Urothelium cell line (cell line): ENCODE data around the gene GRAMD1B.
A peak's percentile ranks its signal among the peaks of the same experiment; 100 is the strongest.

Experiments used
- DNase-seq: peaks from one replicate; pipeline ENCODE4 v3.0.0; 2011; ENCODE audit warnings: low spot score, mixed read lengths
- FAIRE-seq: peaks from 2 replicates; lab custom pipeline; 2011; peaks lifted over from hg19 to GRCh38; lab: Jason Lieb, UNC

The GRAMD1B gene

DNA sequence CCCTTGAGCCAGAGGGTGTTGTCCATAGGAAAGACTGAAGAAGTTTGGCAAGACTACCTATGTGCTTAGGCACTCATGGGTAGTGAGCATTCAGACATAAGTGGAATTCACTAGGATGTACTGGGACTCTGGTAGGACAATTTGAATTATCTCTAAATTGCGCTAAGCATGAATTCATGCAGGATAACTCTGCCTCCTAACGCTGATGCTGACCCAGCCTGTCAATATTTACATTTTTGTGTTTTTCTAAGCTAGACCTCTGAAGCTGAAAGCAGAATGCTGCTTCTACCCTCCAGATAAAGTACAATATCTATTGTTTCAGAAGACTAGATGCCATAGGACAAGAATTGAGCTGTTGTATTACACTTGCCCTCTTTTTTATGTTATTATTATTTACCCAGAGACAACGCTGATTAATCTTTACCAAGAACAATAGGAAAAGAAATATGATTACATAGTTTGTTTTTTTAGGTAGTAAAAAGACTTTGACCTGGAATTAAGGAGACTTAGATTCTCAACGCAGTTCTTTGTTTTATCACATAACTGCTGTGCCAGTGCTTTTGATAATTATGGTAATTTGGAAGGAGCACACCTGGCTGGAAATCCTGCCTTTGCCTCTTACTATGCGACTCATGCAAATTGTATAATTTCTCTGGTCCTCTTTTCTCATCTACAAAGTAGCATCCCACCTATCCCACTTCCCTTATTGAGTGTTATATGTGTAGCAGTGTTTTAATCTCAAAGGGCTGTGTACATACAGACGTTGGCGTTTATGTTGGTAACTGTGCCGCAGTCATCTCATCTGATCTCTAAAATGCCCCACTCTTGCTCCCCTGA, 21.2 kb upstream of the GRAMD1B start:
- no peak for DNase-seq
- no peak for FAIRE-seq

DNA sequence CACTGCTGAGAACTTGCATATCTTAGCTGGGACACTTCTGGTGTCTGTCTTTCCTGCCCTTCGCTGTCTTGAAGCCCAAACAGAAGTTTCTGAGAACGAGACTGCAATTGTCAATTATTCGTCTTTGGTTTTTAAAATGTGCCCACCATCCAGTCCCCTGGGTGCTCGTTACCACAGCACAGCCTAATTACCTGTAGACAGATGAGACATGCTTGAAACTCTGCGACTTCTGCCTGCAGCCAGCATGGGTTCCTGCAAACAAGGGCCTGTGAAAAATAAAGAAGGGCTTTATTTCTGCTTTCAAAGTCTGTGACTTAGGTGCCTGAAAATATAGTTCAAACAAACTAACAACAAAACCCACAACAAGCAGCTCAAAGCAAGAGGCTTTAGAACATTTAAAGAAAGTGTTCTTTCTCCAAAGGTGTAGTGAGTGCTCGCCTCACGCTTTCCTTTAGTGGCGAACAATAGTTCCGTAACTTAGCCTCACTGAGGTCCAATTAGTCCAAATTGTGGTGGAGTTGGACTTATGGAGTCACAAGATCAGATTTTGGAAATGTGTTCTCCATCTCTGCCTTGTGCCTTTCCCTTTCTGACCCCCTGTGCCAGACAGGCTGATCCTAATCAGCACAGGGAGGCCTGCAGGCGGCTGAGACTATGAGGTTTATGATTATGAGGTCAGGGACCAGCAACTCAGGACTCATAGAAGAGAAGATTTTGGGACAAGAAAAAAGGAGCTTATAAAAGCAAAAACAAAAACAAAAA, 20.4 kb upstream of the GRAMD1B start:
- DNase-seq (no peak), FAIRE-seq (no peak)

DNA sequence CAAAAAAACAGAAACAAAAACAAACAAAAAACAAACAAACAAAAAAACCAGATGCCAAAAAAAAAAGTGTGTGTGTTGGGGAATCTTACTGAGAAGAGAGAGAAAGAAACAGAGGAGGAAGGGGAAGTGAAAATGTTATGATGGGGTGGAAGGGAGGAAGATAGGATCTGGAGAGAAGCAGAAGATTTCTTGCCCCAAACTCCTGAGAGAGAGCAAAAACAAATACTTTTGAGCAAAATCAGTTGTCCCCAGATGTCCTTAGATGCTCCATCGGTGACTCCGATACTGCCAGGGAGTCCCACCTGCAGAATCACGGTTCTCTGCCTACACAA, 19.9 kb upstream of the GRAMD1B start:
- no peak for FAIRE-seq
- DNase-seq: no peak

DNA sequence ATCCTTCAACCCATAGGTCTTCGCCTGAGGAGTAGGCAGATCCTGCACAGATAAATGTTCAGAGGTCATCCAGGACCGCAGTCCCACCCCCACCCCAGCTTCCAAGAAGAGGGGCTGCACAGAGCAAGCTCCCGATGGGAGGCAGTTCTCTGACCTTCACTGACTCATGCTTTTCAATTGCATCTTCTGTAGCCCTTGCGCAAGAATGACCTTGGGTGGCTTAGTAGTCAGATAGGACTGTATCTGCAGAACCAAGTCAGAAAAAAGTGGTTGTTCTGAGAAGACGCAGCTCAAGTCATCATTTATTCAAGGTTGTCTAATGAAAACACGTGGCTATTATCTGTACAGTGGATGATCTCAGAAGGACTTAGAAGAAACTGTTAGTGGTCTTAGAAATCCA, 16.4 kb upstream of the GRAMD1B start:
- FAIRE-seq (no peak), DNase-seq (no peak)

DNA sequence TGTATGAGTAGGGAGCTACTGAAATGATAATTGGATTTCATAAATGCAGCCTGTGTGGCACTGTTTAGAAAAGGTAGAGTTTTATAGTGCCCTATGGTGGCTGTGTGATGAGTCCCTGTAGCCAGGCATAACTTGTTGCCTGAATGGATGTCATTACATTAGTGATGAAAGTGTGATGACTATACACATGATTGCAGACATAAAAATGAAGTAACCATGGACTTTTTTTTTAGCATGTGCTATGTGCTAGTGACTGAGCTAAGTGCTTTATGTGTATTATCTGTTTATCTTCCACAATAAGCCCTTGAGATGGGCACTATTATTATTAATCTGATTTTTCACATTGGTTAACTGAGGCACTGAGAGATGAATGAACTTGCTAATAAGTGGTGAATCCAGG, 13.5 kb upstream of the GRAMD1B start:
- FAIRE-seq: no peak
- no peak for DNase-seq

DNA sequence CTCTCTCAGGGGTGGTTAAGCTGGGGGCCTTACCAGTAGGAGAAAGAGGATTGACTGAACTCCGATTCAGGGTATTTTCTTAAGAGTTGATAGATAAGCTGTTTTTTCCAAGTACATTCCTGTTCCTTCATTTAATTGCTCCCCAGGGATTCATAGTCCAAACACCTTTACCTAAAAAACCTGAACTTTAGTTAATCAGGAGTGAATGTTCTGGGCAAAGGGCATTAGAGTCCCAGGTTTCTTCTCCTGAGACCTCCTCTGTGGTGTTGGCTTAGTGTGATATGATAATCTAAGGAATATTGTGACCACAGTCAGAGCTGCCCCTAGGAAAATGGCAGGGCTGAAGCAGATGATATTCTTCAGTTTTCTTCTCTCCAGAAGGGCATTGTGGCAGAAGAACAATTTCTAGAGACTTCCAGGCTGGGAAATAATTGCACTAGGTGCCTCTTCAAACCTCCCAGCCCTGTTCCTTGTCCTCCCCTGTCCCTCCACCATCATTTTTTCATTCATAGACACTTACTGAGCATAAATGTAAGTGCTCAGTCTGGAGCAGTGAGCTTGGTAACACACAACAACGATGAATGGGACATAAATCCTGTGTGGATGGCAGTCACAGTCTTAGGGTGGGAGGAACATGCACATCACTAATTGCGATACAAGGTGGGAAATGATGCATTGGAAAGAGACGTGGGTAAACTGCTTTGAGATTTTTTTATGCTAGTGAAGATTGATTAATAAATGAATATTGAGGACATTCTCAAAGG, 11.5 kb upstream of the GRAMD1B start:
- no peak for FAIRE-seq
- no peak for DNase-seq

DNA sequence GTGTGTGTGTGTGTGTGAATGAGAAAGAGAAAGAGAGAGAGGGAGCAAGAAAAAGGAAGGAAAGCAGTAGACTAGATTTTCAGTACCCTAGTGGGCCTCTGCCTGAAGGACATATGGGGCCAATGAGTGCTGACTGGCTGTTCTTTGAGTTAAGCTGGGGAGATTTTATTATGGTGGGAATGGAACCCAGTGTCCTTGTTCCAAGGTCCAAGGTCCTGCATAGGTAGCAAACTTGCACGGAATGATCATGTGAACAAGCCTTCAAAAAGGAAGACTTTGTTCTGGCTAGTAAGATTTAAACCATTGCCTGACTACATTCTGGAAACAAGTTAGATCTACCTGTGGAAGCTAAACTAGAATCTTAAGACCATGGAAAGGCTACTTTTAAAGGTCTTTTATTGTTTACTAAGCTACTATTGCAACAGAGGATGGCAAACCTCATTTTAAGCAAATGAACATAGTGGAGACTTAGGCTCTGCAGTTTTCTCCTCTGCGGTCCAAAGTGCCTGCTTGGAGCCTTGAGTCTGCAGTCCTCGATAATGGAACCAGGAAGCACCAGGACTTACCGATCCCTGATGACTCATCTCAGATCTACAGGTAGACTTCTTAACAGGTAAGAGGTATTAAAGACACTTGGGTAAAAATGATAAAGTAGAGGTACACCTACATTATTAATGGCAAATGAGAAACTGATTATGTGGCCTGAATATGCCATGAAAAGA, 10.2 kb upstream of the GRAMD1B start:
- no peak for FAIRE-seq
- DNase-seq: no peak

DNA sequence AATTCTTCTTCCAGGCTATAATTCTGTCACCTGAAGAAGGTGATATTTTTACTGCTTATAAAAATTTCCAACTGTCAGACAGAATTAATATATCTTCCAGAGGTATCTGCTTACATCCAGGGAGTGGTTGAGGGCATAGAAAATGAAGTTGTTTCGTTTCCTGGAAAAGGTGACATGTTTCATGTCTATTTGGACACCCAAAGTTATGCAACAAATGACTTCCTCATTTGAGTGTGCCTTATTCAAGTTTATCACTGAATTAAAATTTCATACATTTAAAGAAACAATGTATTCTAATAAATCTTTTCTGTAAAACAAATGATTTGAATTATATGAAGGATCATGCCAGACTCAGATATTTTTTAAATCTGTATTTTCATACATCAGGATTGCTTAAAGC, 8.5 kb upstream of the GRAMD1B start:
- DNase-seq (no peak), FAIRE-seq (no peak)

DNA sequence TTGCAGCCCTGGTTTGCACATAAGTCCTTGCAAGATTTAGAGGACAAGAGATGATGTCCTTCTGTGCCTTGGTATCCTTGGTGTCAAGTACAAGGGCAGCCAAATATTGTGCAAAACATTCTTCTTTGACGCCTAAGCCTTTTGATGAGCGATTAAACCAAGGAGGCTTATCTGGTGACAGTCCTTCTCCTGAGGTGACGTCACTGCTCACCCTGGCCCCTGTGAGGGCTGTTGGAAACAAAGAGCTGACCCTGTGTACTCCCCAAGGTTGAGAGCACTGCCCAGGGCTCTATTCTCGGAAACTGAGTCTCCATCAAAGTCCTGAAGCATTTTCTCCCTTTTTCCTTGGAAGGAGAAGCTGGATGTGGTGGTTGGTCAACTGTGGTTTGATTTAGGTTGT, 4.7 kb upstream of the GRAMD1B start:
- FAIRE-seq (no peak), DNase-seq (no peak)

DNA sequence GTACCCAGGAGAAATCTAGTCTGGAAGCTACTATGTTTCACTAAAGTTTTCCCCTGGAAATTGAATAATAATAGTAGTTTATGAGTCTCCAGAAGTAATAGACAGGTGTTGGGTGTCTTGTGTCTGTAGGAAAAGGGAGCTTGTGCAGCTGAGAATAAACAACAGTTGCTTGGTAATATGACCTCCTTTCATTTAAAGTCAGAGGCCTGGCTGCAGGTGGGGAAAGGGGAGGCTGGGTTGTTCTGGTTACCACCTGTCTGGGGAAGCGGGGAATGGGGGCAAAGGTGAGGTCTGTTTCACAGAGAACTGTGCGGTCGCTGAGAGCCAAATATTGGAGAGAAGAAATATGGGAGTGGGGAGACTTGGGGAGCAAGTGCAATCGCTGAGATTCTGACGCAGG, 3.3 kb upstream of the GRAMD1B start:
- no peak for DNase-seq
- no peak for FAIRE-seq

DNA sequence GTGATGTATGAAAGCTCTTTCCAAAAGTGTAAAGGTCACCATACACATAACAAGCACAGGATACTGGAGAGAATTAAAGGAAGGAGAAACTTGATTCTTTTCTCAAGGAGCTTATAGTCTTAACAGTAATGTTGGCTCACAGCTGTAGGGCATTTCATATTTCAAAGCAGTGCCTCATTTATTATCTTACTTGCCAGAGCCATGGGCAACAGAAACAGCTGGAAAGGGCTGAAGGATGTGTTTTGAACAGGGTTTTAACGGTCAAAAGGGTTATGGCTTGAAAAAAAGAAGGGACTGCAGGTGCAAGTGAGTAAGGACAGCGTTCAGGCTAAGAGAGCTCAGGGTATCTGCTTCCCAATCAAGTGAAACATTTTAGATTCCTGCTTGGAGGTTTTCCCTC, 2.7 kb upstream of the GRAMD1B start:
- DNase-seq (no peak), FAIRE-seq (no peak)

DNA sequence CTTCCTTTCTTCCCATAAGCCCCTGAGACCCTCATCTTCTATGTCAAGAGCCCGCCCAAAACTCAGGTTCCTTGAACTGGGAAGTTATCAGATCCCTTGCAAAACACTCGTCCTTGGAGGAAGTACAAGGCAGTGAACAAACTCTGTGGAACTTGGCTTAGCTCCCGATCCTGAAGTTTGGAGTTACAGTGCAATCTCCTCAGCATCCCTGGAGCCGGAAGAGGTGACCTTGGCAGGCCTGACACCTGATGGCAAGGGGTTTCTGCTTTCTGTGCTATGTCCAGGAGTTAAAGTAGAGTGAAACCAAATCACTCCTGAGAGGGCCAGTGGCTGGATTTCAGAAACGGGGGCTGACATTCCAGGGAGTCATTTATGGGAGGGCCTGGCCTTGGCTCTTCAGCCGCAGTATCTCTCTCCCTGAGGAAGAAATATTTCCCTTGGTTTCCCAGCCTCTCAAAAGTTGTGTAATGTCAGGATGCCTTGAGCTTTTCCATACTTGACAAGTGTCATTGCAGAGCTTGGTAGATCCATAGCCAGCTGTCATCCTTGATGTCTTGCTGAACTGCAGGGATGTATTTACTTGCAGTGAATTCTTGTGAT, 1.9 kb upstream of the GRAMD1B start:
- no peak for DNase-seq
- FAIRE-seq: no peak

DNA sequence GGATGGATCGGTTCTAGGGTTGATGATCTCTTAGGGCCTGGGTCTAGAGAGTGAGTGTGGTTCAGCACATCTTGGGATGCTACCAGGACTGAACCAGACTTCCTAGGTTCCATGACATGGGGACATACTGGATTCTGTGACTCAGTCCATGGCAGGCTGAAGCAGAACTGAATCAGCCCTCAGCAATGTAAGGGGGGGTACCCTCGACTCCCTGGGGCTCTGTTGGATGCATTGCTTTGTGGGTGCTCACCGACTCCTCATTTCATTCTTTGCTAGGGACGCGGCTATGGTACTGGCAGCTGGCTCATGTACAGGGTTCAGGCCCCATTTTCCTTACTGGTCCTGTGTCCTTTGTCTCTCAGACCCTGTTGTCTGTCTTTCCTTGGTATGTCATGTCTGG, 733 bp upstream of the GRAMD1B start:
- DNase-seq (no peak), FAIRE-seq (no peak)

DNA sequence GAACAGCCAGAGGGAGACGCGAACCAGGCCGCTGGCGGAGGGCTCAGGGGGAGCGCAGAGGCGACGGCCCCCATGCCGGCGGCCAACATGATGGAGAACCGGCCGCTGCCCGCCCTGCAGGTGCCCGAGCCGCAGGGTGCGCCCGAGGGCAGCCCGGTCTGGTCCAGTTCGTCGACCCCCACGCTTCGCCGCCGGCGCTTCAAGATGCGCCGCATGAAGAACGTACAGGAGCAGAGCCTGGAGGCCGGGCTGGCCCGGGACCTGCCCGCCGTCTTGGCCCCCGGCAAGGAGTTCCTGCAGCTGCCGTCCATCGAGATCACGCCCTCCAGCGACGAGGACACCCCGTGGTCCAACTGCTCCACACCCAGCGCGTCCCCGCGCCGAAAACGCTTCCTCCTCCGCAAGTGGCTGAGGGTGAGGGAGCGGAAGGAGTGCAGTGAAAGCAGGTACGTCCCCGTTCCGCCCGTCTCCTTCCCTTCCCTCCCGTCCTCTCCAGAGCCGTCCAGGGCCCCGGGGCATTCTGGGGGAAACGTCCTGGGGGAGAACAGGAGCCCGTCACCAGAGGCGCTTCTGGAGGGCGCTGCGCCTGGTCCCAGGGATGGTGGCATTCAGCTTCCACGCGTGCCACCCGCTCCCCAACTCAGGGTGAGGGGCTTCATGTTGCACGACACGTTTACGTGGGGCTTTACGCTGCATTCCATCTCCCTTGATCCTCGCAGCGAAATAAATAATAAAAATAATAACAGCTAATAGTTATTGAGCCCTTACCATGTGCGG, 840 bp downstream of the GRAMD1B start:
- FAIRE-seq: peak; percentile 32
- peak; percentile 68 for DNase-seq

DNA sequence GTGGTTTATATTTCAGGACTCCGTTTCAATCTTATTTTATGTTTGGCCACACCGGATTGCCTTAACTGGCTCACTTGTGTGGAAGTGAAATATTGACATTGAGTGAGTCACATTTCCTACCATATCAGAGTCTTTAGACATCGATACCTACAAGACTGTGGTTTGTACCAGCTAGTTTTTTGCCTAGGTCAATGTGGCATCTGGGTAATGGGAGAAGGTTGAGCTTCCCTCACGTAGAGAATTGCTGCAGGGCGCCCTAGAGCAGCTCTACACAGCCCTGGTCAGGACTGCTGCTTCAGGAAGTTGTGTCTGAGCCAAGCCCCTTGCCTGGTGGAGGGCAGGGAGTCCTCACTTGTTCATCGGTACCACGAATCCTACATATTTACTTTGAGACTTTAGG, 1.6 kb downstream of the GRAMD1B start:
- DNase-seq (peak; percentile 19), FAIRE-seq (no peak)

DNA sequence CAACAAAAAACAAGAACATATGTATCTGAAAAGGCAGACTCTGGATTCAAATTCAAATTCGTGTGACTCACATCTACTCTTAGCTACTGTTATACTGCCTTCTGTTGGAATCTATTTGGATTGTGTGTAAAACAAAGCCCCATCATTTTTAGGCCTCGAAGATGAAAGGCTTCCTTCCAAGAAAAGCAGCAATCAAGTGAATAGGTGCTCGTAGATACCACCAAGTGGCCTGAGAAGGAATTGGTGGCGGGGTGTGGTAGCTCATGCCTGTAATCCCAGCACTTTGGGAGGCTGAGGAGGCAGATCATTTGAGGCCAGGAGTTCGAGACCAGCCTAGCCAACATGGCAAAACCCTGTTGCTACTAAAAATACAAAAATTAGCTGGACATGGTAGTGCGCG, 4.2 kb downstream of the GRAMD1B start:
- DNase-seq: peak; percentile 15
- no peak for FAIRE-seq

DNA sequence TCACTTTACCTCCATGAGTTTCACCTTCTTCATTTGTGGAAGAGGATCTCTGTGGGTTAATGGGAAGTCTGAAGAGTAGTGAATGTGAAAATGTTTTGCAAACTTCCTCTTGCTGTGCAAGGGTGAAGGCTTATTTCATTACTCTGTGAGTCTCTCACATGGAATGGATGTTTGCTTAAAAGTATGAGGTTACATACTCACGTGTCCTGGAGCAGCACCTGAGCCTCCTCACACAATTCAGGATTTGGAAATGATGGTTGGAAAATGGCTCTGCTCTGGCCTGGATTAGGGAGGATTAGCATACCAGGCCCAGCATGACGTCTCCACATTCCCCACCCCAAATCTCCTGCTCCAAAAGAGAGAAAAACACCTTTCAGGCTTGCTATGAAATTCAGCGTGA, 4.8 kb downstream of the GRAMD1B start:
- DNase-seq: no peak
- FAIRE-seq: no peak

DNA sequence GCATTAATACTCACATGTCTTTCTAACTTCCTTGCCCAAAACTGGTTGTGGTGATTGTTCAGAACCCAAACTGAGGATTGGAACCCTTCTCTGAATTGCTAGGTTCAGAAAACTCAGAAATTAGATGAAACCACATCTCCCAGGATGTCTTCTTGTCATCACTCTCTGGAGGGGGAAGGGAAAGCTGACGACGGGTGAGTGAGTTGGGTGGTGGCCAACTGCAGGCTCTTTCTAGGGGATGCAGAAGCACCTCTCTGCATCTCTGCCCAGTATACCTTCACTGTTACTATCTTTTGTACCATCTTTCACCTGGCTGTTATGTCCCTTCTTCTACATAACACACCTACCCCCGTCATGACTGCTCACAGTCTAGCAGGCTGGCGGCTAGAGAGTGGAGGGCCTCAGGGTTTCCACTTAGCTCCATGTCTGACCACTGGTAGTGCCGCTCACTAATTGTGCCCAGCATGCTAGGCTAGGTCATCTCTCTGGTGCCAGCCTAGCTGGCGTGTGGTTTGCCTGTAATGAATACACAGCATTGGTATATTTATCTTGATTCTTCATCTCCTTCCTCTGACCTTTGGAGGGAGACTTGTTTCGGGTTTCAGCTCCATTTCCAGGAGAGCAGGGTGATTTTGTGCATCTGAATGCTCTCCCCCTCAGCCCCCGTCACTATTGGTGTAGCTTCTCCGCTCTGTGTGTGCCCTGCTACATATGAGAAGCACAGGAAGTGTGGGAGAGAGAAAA, 7.3 kb downstream of the GRAMD1B start:
- no peak for DNase-seq
- no peak for FAIRE-seq

DNA sequence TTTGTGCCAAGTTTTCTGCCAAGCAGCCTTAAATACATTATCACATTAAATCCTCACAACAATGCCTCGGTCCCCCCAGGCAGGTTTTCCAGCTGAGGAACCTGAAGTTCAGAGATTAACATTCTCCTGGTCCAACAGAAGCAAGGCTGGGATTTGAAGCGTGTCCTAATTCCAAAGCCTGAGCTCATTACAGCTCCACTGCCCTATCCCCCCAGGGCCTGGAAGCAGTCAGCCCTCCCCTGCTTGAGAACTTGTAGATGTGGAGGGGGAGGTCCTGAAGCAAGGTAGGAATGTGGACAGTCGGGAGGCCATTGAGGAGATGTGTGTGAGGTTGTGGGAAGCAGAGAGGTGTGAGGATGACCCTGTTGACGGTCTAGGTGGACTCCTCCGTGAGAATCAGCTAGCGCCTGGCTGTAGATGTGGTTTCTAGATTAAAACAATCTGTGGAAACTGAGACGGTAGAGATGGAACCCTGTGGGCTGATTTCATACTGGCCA, 8.1 kb downstream of the GRAMD1B start:
- FAIRE-seq: no peak
- no peak for DNase-seq
